ENCODE data around the gene MSANTD3. TPM values are rescaled to one million over a fixed set of nuclear protein-coding genes. Genes with fewer than 3 reads are reported as not detected.

The MSANTD3 gene
- 66.5 and 79.6 TPM in 2 replicates for total RNA-seq

DNA sequence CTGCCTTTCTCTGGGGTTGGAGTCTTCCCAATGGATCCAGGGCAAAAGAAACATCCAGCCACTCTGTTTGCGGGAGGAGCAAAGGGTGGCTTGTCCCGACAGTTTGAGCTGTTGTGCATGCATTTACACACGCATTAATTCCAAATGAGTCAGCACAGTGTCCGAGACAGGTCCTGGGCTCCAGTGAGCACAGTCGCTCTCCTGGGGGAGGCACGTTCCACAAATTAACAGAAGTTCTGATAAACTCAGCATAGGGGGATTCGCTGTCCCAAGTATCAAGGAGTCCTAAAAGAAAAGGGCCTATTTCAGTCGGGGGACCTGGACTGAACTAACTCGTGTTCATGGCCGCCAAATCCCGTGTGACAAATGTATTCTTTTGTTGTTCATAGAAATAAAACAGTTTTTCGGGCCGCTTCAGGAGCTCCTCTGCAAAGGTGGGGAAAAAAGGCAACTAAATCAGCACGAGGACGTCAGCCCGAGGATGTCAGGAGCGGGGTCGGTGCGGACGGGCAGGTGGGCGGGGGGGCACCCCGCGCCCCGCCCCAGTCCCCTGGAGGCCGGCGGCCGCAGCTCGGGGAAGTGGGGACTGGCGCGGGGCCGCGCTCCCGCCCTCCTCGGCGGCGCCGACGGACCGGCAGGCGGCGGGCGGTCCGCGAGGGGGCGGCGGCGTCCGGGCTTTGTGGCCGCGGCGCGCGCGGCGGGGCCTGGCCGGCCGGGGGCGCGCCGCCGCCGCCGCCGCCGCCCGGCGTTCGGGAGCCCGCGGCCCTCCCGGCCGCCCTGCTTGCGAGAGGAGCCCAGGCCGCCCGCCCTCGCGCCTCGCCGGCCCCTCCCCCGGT lies at the start of gene MSANTD3:
MSANTD3 (plus strand) TSS at position 614 of the 836 bp plus-strand sequence. CDS start 14,796 bp downstream, outside the sequence.

DNA sequence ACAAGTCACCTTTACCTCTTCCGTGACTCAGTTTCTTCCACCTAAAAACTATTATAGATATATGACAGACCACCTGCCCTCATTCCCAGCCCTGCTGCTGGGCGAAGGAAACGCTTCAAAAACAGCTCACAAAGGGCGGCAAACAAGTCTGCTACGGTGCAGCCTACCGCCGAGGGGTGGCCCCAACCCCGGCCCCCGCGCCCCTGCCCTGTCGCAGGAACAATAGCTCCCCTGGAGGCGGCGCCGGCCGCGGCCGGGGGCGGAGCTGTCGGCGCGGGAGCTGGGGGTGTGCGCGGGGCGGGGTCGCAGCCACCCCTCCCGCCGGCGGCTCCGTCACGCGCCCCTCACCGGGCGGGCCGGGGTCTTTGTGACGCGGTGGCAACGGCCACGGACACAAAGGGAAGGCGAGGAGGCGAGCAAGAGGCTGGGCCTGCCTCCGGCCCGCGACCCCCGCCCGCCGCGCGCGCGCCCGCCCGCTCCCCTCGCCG lies 45.9 kb downstream of the MSANTD3 start, which contains the start of gene TMEFF1:
TMEFF1 (plus strand) TSS at position 362 of the 488 bp plus-strand sequence. CDS start 396 bp downstream, outside the sequence.

Other genes starting within 250 kb of the MSANTD3 start
- gene TEX10, start 74.2 kb upstream of the MSANTD3 start, total RNA-seq = 35.1 and 39.6 TPM in 2 replicates
- 2.9 and 5.1 TPM in 2 replicates for gene TMEFF1, start 46.0 kb downstream of the MSANTD3 start, total RNA-seq
- 1.2 and 1.7 TPM in 2 replicates for gene CAVIN4, start 150.9 kb downstream of the MSANTD3 start, total RNA-seq